GM12878 (cell line): ENCODE measurements around the gene BMPR2. TPM values are rescaled to one million over a fixed set of nuclear protein-coding genes. Genes with fewer than 3 reads are reported as not detected.

Experiments
- ATAC-seq: fragments of 200-7000 bp; cut with Tn5 transposase; 3 replicates; pipeline ENCODE4 v1.9.1; 2020; ENCODE audit warnings: mild to moderate bottlenecking, moderate library complexity
- BruUV-seq: library from RNA; stranded (reverse); fragments of 400-500 nt; replicated peaks from 2 replicates; lab custom pipeline; 2021; lab: Mats Ljungman, UMichigan
- CTCF ChIA-PET: fragments of 300-600 bp; sonication (Branson Sonifier 250); formaldehyde crosslinking; extraction: SDS; loops from one replicate; lab custom pipeline; 2021; ENCODE audit warnings: inconsistent platforms; lab: Yijun Ruan, JAX
- POLR2A ChIA-PET: fragments of 350-600 bp; formaldehyde crosslinking; extraction: SDS; loops from one replicate; lab custom pipeline; 2021; ENCODE audit warnings: inconsistent platforms; lab: Charles Lee
- RAD21 ChIA-PET: fragments of 300-600 bp; sonication (Branson Sonifier 250); formaldehyde crosslinking; loops from one replicate; lab custom pipeline; 2023; ENCODE audit warnings: antibody characterized with exemption; ENCODE audit not compliant: unreplicated experiment; lab: Charles Lee
- SMC1A ChIA-PET: fragments of 300-600 bp; sonication (Branson Sonifier 250); formaldehyde crosslinking; loops from one replicate; lab custom pipeline; 2023; ENCODE audit not compliant: unreplicated experiment, uncharacterized antibody; lab: Charles Lee
- DNase-seq: peaks from one replicate; pipeline ENCODE4 v3.0.0-alpha.2; 2011; ENCODE audit warnings: low read depth, low spot score
- FAIRE-seq: peaks from 3 replicates; lab custom pipeline; 2011; peaks lifted over from hg19 to GRCh38; lab: Jason Lieb, UNC
- H2AFZ ChIP-seq: 2 replicates; pipeline ENCODE4 v1.6.0; 2011; ENCODE audit warnings: low read depth, low read length, control low read depth; ENCODE audit not compliant: control insufficient read depth
- H3K27ac ChIP-seq: 2 replicates; pipeline ENCODE4 v1.5.1; 2011; ENCODE audit warnings: control low read depth; ENCODE audit not compliant: control insufficient read depth, insufficient read depth
- H3K27me3 ChIP-seq, 2 experiments: replicated peaks in 1 of 2; 2 replicates each; pipeline versions ENCODE4 v1.6.0 to v1.6.1; 2011; ENCODE audit warnings: low read length in 1 of 2; ENCODE audit not compliant: control insufficient read depth in 2 of 2, insufficient read depth in 2 of 2
- H3K36me3 ChIP-seq, 2 experiments: 2 replicates each; pipeline ENCODE4 v1.5.1; 2011; ENCODE audit warnings: low read length in 1 of 2; ENCODE audit not compliant: control insufficient read depth in 2 of 2, insufficient read depth in 2 of 2
- H3K4me1 ChIP-seq: 2 replicates; pipeline ENCODE4 v1.6.1; 2011; ENCODE audit warnings: mild to moderate bottlenecking, low read length, moderate library complexity, mixed read lengths; ENCODE audit not compliant: control insufficient read depth, insufficient read depth
- H3K4me2 ChIP-seq: 2 replicates; pipeline ENCODE4 v1.6.0; 2011; ENCODE audit warnings: control low read depth; ENCODE audit not compliant: control insufficient read depth, insufficient read depth
- H3K4me3 ChIP-seq: fragments of 200-600 bp; sonication (generic); 2 replicates; pipeline ENCODE4 v1.5.1; 2016
- H3K79me2 ChIP-seq: 2 replicates; pipeline ENCODE4 v1.6.0; 2011; ENCODE audit warnings: low read length; ENCODE audit not compliant: control insufficient read depth, insufficient read depth
- H3K9ac ChIP-seq: 2 replicates; pipeline ENCODE4 v1.8.0; 2011; ENCODE audit warnings: low read length, control low read depth, mixed read lengths; ENCODE audit not compliant: control insufficient read depth, insufficient read depth
- H3K9me3 ChIP-seq: replicated peaks from 3 replicates; pipeline ENCODE4 v1.5.1; 2011; ENCODE audit warnings: mild to moderate bottlenecking, low read length; ENCODE audit not compliant: control insufficient read depth, insufficient read depth
- H4K20me1 ChIP-seq: 2 replicates; pipeline ENCODE4 v1.6.0; 2011; ENCODE audit not compliant: control insufficient read depth, insufficient read depth
- BCL11A ChIP-seq: IDR thresholded peaks from 2 replicates; pipeline ENCODE4 v1.6.1; 2011; ENCODE audit warnings: low read depth, low read length
- EP300 ChIP-seq, 2 experiments: fragments of 150-350 bp in 1 of 2; IDR thresholded peaks; 2 replicates each; pipeline ENCODE4 v1.6.1; 2011 to 2012; ENCODE audit warnings: low read depth in 2 of 2, low read length in 2 of 2, borderline replicate concordance in 1 of 2, improper control_type of control experiment in 1 of 2, inconsistent platforms in 1 of 2; ENCODE audit not compliant: control insufficient read depth in 1 of 2
- PAX5 ChIP-seq: IDR thresholded peaks from 2 replicates; pipeline ENCODE4 v1.6.1; 2011; ENCODE audit warnings: low read depth, low read length, borderline replicate concordance
- RELA ChIP-seq: fragments of 450-650 bp; IDR thresholded peaks from 2 replicates; pipeline ENCODE4 v1.8.0; 2014; ENCODE audit warnings: borderline replicate concordance; ENCODE audit not compliant: partially characterized antibody
- SMARCA5 ChIP-seq: fragments of 450-650 bp; IDR thresholded peaks from 2 replicates; pipeline ENCODE4 v1.6.1; 2017; ENCODE audit warnings: mild to moderate bottlenecking
- WGBS: methylation state at CpG from one replicate; pipeline ENCODE4 v1.1.6; 2016; ENCODE audit warnings: low lambda C conversion rate; ENCODE audit not compliant: insufficient replicate concordance, insufficient coverage; ENCODE audit errors: missing lambda C conversion rate; 5-methylcytosine and 5-hydroxymethylcytosine counted together
- in situ Hi-C: fragments of 300-500 bp; cut with MboI; formaldehyde crosslinking; loops from 9 replicates; pipeline ENCODE4 v1.14.3; 2018; ENCODE audit warnings: mixed read lengths
- intact Hi-C: fragments of 100-400 bp; cut with micrococcal nuclease; formaldehyde crosslinking; loops from one replicate; pipeline ENCODE4 v1.14.2; 2022; ENCODE audit not compliant: unreplicated experiment
- polyA plus RNA-seq, 11 experiments: library from polyadenylated mRNA; depleted of rRNA in 4 of 11; unstranded in 6 of 11; stranded (reverse) in 5 of 11; fragments of >200 nt; fragmentation: Nextera tagmentation in 4 of 11; fragmentation: Illumina TruSeq in 1 of 11; extraction: Ambion mirVana in 4 of 11; extraction: Trizol in 1 of 11; gene quantifications; 1 replicate in 1 of 11; 2 replicates in 10 of 11; pipeline versions ENCODE4 v1.2.1 to v1.2.3, GENCODE V29; 2011 to 2016; ENCODE audit warnings: inconsistent platforms in 2 of 11, missing spikeins in 2 of 11, low read depth in 1 of 11
- total RNA-seq, 4 experiments: library from RNA; depleted of rRNA in 3 of 4; stranded (reverse); fragments of >200 nt in 3 of 4; fragmentation: Illumina TruSeq in 1 of 4; extraction: Trizol in 1 of 4; gene quantifications; 2 replicates each; pipeline versions ENCODE4 v1.2.1 to v1.2.3, GENCODE V29; 2013 to 2021
- TF ChIP-seq, protein P1 (sequence below): fragments of 450-650 bp; IDR thresholded peaks from 2 replicates; pipeline ENCODE4 v1.6.1; 2017; ENCODE audit warnings: mild to moderate bottlenecking, moderate library complexity

The BMPR2 gene
- total and polyA plus RNA-seq, 10 of the 15 experiments (the other 5 are each of a cell fraction or from before 2014, with no cell fraction given): 2.4 to 33.0 (median 7.1) TPM

GRCh38 chr2:202514732-202515131, 138.6 kb downstream of the BMPR2 start:
- FAIRE-seq (no peak), ATAC-seq (no peak), DNase-seq (no peak)
- Histone ChIP-seq H4K20me1 (no peaks in the 10 kb centered on the region), H3K9ac (no peak overlapping the region), H3K9me3 (no peaks in the 10 kb centered on the region), H3K27ac (no peak overlapping the region), H3K4me3 (no peak overlapping the region), H2AFZ (no peak overlapping the region), H3K79me2 (no peaks in the 10 kb centered on the region), H3K4me2 (no peak overlapping the region), H3K36me3 (0 out of 4 replicates have a peak, but pooled peaks cover 0 to 3% of the 10 kb centered on the region in 2 experiments), H3K4me1 (no peaks in the 10 kb centered on the region), H3K27me3 (no peaks in the 10 kb centered on the region)
- ChIA-PET POLR2A (interaction anchor here (0.7 kb wide), 1 partner anchor 663 kb away, joined by 3 read pairs; no protein-coding TSS in a partner anchor), RAD21 (no interaction called here), CTCF (interaction anchor here (0.9 kb wide), 1 partner anchor 80 kb away, joined by 4 read pairs; no protein-coding TSS in a partner anchor), SMC1A (interaction anchor here (1.4 kb wide), 1 partner anchor 236 kb away, joined by 5 read pairs; no protein-coding TSS in a partner anchor)
- intact Hi-C loops (no loop called here), in situ Hi-C loops (no loop called here)
- no TSS peak for BruUV-seq
- TF ChIP-seq PAX5 (no peak), BCL11A (no peak), RELA (no peak), EP300 (IDR thresholded peaks at IDR 0.05; ENCODE audit: borderline replicate concordance in 1 of 2, control insufficient read depth in 1 of 2, low read depth in 2 of 2, low read length in 2 of 2) (no peak), SMARCA5 (no peak)
- TF ChIP-seq, protein P1, sequence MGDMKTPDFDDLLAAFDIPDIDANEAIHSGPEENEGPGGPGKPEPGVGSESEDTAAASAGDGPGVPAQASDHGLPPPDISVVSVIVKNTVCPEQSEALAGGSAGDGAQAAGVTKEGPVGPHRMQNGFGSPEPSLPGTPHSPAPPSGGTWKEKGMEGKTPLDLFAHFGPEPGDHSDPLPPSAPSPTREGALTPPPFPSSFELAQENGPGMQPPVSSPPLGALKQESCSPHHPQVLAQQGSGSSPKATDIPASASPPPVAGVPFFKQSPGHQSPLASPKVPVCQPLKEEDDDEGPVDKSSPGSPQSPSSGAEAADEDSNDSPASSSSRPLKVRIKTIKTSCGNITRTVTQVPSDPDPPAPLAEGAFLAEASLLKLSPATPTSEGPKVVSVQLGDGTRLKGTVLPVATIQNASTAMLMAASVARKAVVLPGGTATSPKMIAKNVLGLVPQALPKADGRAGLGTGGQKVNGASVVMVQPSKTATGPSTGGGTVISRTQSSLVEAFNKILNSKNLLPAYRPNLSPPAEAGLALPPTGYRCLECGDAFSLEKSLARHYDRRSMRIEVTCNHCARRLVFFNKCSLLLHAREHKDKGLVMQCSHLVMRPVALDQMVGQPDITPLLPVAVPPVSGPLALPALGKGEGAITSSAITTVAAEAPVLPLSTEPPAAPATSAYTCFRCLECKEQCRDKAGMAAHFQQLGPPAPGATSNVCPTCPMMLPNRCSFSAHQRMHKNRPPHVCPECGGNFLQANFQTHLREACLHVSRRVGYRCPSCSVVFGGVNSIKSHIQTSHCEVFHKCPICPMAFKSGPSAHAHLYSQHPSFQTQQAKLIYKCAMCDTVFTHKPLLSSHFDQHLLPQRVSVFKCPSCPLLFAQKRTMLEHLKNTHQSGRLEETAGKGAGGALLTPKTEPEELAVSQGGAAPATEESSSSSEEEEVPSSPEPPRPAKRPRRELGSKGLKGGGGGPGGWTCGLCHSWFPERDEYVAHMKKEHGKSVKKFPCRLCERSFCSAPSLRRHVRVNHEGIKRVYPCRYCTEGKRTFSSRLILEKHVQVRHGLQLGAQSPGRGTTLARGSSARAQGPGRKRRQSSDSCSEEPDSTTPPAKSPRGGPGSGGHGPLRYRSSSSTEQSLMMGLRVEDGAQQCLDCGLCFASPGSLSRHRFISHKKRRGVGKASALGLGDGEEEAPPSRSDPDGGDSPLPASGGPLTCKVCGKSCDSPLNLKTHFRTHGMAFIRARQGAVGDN: no peak
- WGBS: 19% methylated on average over 3 of the region's 3 CpGs
